HUDEP-2 (cell line): Measurements from ENCODE around the gene ATXN1.
"Not testable (repeated sequence)": the region's sequence is repeated elsewhere in the genome, so short reads cannot be mapped to it uniquely, and the experiment has no call there.

Source experiments
- DNase-seq, 76 experiments: peaks; one replicate each; lab custom pipeline; 2025; ENCODE audit not compliant: unreplicated experiment in 76 of 76; lab: John Stamatoyannopoulos, UW

ATXN1 gene

DNA sequence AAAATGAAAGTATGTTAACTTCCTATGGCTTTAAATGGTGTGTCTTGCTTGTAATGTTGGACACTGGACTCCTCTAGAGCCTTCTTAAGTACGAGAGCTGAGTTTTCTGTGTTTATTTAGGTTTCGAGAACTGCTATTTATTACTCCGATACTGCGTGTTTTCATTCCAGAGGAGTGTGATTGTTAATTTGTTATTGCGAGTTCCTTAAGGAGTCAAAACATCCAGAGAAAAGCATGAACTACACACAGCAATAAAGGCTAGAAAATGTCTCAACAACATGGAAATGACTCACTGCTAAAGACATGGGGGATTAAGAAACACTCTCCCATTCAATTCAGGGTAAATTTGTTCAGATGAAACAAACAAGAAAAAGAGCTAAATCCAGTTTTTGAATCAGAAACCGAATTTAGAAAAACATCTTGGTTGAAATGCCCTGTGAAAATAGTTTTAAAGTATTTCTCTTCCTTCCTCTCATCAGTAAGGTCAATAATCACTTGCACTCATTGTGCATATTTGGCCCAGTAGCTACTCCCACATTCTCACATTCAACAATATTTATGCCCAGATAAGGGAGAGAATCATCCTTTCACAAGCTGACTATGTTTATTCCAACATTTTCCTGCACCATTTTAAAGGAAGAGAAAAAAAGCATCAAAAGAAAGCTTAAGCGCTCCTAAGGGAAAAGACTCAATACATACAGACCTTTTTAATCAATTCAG, 36.0 kb downstream of the ATXN1 start:
- no peak for DNase-seq

DNA sequence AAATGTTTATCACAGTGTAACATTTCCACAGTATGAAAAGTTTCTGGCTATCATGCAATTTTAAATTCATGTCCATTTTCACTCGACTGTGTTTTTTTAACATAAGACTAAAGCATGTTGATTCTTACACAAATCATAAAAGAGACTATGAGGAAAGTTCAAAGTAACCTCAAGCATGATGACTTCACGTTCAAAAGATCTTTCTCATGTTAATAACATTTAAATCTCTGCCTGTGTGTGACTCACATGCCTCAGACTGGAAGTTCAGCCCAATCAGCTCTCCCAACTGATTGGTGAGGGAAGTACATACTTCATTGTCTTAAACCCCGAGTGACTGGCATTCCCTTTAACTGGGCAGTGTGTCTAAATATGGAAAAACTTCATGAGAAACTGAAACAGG, 37.4 kb downstream of the ATXN1 start:
- DNase-seq, result no peak

DNA sequence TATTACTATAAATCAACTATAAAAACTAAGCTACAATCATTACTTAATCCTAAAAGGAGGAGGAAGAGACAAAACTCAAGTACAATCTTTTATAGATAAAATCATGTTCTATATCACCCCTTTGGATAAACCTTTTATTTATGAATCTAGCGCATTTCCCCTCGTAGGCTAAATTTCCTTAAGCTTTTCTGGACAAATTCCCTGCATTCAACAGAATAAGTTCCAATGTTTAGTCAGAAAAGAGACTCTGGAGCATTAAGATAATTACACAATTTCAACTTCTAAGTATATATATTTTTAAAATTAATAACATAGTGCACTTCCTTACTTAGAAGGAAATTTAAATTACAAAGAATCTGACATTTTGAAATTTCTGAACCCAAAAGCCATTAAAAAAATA, 37.9 kb downstream of the ATXN1 start:
- DNase-seq, result no peak

- DNase-seq, result no peak
Measured at GRCh38 chr6:16722630-16723029, 38.6 kb downstream of the ATXN1 start.

GRCh38 chr6:16721977-16722376, 39.3 kb downstream of the ATXN1 start:
- no peak for DNase-seq

DNA sequence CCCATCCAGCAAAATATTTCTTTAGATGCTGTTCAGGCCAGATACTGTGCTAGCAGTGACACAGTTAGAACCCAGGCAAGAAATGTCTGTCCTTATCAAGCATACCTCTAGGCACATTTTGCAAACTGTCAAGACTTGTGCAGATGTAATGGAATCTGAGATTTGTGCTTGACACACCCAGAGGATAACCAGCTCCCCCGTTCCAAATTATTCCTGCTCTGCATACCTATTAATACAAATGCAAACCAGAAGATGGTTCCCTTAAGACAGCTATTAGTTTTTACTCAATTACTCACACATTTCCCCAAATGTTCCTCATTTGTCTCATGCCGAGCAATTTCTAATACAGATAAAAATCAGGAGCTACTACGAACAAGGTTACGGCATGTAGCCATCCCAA, 40.4 kb downstream of the ATXN1 start:
- DNase-seq, result no peak

GRCh38 chr6:16719488-16719887, 41.8 kb downstream of the ATXN1 start:
- no peak for DNase-seq

DNA sequence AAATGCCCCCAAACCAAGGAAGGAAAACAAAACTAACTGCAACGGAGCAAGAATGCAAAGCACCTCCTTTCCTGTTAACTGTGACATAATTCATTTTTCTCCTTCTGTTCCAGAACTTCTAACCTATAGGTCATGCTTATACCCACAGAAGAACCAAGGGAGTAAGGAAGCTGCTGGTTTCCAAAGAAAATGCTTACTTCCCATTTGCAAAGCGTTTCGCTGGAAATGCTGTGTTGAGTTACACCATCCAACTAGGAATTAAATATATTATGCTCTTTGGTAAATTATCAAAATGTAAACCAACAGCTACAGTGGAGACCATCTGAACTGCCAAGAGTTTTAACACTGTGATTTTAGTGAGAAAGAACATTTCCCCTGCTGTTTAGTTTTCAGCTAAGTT, 42.9 kb downstream of the ATXN1 start:
- no peak for DNase-seq

DNA sequence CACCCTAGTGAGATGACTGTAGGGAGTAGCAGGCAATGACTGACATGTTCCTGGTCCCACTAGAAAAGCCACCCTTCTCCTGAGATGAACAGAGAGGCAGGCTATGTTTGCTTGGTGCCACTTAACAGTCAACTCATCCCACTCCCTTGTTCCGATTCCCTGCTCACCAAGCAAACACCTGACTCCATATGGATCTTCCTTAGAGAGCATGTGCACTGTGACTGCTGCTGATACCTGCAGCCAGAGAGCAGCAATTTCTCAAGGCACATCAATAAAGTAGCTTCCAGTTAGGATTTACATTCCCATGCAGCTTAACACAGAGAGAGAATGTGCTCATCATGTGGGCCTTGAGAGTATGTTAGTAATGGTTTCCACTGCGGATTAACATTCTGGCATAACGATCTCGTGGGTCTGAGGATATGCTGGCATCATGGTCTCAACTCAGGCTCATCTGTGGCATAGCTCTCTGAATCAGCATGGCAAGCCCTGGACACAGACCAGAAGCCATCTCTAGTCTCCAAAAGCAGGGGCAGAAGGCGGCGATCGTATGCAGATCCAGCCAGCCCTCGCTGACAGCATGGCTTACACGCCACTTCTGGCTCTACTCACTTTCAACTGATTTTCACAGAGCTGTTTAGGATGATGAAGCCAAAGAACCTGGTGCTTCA, 43.9 kb downstream of the ATXN1 start:
- DNase-seq, result no peak

DNA sequence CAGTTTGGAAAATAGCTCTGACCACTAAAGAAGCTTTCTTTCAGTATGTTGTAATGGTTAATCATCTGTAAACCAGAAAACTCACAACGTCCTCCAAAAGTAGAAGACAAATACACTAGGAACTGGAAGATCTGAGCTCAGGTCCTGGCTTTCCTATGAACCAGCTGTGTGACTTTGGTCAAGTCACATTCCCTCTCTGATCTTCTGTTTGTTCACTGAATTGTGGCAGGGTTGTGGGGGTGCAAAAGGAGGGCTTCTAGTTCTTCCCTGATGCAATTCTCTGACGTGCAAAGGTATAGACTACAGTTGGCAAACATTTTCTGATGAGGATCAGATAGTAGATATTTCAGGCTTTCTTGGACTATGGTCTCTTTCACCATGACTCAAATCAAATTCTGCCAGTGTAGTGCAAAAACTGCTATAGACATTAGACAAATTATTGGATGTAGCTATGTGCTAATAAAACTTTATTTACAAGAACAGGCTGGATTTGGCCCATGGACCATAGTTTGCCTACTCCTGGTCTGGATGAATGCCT, 44.9 kb downstream of the ATXN1 start:
- no peak for DNase-seq

DNA sequence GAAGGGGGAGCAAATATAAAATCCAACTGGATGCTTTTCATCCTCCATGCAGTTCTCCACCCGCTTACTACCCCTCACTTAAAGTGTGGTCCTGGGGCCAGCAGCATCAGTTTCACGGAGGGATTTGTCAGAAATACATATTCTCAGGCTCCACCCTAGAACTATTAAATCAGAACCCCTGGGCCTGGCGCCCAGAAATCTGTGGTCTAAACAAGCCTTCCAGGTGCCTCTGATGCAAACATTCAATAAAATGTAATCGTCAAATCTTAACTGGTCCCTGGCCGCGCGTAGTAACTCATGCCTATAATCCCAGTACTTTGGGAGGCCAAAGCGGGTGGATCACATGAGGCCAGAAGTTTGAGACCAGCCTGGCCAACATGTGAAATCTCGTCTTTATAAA, 47.7 kb downstream of the ATXN1 start:
- DNase-seq, result no peak

DNA sequence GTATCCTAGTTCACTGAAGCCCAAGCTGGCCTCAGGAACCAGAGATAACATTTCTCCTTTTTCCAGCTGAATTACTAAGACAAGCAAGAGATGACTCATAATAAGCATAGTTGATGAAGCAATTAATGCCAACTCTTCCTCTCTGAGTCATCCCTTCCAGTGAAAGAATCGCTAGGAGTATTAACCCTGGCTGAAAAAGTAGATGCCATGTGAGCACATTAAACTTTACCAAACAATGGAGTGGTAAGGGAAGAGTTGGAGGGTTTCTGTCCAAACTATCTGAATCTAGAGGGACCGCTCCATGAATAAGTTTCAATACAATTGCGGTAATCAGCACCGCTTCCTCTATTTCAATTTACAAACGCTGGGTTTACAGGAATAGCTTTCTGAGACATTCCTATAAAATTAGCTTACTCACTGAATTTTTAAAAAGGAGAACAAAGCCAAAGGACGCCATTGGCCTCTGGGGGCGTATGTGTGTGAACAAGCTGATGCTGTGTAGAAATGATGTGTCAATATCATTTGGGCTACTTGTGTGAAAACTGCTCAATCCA, 48.3 kb downstream of the ATXN1 start:
- DNase-seq, result peak in 1 of 76 experiments; percentile 14

DNA sequence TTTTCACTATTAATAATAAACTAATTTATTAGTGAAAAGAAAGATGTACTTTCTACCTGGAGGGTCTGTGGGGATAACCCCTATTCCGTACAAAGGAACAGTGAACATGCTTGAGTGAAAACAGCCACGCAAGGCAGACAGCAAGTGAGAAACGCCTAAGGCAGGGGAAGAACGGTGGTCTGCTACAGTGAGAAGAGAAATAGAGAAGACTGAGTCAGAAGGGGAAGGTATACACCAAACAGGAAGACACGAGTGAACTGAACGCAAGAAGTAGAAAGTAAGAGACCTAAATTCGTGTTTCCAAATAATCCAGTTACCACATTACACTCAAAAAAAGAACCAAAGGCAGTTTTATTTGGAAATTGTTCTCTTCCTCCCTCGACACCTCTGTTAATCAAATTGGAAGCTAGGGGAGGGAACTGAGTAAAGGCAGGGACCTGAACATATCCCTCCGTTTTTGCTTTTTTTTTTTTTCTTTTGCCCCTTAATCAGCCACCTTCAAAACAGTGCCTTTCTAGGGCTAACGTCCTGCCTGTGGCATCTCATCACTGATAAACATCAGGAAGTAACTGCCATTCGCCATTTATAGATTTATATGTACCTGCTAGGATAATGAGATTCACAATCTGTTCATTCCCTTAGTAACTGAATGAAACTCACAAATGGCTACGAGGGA, 48.9 kb downstream of the ATXN1 start:
- no peak for DNase-seq

GRCh38 chr6:16711546-16712254, 49.6 kb downstream of the ATXN1 start:
- no peak for DNase-seq

- DNase-seq, result no peak
Measured at GRCh38 chr6:16706911-16707783, 54.1 kb downstream of the ATXN1 start.

- DNase-seq, result not testable (repeated sequence)
Measured at GRCh38 chr6:16706491-16706890, 54.8 kb downstream of the ATXN1 start.

DNA sequence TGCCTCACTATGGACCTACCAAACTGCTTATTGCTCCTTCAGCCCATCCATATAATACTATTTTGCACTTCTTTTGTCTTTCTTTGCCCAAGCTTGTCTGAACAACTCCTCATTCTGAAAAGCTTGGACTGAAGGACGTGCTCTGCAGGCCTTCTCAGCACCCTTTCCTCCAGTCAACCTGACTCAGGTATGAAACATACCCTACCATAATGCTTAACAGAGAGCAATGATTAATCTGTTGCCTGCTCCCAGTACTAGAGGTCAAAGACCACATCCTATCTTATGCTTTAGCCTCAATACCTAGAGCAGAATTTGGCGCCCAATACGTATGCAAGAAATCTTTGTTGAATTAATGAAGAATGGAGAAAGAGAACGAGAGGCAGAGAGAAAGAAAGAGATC, 55.2 kb downstream of the ATXN1 start:
- no peak for DNase-seq

DNA sequence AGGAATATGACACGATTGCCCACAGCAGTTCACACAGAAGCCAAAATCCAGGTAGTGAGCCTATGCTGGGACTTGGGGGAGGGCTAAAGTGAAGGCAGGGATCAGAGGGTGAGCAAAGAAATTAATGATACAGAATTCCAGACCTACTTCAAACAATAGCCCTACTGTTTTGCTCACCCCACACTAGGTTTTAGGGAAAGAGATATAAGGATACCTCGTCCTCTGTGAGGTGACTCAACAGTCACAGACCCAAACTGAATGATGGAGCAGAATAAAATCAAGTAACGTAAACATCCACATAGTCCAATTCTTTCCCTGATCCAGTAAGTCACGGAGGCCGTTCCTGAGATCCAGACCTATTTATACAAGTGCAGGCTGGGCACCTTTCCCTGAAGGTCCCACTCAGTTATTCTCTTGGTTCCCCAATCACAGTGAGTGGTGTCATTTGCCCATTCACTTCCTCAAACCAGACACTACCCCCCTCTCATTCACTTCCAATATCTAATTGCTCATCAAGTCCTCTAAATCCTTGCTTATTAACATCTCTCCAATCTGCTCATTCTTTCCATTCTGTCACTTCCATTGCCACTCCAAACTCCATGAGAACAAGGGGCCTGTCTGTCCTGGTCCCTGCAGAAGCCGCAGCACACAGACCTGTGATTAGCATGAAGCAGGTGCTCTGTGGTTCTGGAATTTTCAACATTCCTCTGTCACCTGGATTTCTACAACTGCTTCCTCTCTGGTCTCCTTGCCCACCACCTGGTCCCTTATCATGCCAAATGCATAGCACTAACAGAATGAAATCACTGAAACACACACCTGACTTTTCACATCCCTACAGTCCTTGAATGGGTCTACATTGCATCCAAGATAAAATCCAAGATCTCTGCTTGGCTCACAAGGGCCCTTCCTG, 55.9 kb downstream of the ATXN1 start:
- DNase-seq, result no peak
